GM13976 (cell line): ENCODE data around the gene RIC8A.

Source experiments
- DNase-seq: peaks from one replicate; pipeline ENCODE4 v3.0.0; 2012; ENCODE audit warnings: low spot score
- in situ Hi-C: fragments of 300-500 bp; cut with MboI; formaldehyde crosslinking; loops from one replicate; pipeline ENCODE4 v1.12.0; 2022; ENCODE audit warnings: low sequenced_read_pairs, mixed read lengths, inconsistent platforms; ENCODE audit not compliant: unreplicated experiment
- TF ChIP-seq, protein P1 (sequence below): IDR thresholded peaks from 2 replicates; pipeline ENCODE4 v1.5.1; 2012; ENCODE audit warnings: borderline replicate concordance, mild to moderate bottlenecking; ENCODE audit not compliant: insufficient read depth; ENCODE audit errors: extremely low read depth, missing control alignments, control extremely low read depth

The RIC8A gene

DNA sequence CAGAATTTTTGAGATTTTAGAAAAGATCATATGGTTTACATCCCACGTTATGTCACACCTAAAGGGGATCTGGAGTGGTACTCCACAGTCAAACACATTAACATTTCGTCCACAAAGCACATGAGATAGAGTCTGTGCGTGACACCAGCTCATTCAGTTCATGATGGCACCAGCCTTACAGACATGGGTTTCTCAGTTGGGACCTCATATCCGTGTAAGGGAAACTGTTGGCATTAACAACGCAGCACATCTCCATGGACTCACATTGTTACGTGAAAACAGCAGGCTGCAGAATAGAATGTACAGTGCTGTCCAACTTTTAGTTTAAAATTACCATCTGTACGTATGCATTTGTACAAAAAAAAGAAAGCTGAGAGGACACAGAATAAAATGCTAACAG is 14.0 kb downstream of the RIC8A start:
- TF ChIP-seq, protein P1, sequence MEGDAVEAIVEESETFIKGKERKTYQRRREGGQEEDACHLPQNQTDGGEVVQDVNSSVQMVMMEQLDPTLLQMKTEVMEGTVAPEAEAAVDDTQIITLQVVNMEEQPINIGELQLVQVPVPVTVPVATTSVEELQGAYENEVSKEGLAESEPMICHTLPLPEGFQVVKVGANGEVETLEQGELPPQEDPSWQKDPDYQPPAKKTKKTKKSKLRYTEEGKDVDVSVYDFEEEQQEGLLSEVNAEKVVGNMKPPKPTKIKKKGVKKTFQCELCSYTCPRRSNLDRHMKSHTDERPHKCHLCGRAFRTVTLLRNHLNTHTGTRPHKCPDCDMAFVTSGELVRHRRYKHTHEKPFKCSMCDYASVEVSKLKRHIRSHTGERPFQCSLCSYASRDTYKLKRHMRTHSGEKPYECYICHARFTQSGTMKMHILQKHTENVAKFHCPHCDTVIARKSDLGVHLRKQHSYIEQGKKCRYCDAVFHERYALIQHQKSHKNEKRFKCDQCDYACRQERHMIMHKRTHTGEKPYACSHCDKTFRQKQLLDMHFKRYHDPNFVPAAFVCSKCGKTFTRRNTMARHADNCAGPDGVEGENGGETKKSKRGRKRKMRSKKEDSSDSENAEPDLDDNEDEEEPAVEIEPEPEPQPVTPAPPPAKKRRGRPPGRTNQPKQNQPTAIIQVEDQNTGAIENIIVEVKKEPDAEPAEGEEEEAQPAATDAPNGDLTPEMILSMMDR: no peak
- DNase-seq: no peak
- in situ Hi-C loops: no loop called here

DNA sequence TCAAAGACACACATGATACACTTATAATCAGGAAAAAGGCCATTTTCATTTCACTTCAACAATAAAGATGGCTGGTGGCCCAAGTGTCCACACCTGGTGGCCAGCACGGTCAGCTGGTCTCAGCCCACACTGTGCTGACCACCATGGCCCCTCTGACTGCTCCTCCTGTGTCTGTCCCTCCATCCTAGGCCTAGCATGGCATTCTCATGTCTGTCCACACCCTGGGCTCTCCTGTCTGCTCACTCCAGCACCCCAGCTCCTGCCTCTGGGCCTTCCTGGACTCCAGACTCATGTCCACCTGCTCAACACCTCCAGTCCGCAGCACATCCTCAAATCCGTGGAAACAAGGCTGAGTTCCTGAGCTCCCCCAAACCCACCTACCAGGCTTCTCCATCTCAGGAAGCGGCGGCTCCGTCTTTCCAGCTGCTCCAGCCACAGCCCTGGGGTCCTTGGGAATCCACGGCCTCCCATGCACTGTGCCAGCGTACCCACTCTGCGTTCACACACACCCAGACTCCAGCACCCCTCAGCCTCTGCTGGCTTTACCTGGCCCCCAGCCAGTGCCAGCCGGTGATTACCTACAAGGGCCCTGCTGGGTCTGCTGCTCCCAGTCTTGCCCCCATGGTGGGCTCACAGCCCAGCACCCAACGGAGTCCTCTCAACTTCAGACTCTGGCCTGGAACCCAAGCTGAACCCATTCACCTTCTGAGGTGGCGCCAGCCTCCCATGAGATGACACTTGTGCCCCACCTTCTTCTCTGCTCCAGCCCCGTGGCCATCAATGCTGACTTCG is 14.7 kb downstream of the RIC8A start:
- in situ Hi-C loops: no loop called here
- TF ChIP-seq, protein P1: no peak
- peak; percentile 7 for DNase-seq

DNA sequence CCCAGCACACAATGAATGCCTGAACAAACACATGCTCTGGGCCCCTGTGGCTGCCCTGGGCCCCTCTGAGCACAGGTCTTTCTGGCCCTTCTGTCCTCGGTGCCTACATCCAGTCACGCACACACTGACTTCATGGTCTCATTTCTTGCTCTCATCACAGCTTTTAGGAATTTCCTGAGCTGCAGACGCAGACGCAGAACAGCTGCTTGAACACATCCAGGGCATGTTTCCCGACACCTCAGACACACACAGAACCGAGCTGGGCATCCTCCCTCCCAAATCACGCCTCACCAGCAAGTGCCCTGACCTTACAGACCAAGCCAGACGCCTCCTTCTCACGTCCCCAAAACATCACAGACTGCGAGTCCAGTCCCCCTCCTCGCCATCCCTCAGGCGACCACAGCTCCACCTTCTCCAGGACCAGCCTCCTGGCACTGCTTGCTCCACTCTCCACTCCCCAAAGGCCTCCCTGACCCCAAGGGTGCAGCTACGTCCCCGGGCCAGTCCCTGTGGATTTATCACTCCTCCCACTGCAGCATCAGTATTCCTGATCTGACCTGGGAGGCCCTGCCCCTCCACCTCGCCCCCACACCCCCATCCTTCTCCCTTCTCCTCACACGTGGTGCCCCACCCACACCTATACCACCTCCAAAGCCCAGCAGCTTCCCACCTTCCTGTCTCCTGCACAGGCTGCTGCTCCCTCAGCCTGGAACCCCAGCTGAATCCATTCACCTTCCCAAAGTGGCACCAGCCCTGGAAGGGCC is 15.7 kb downstream of the RIC8A start:
- in situ Hi-C loops: no loop called here
- DNase-seq: peak; percentile 9
- TF ChIP-seq, protein P1: no peak

DNA sequence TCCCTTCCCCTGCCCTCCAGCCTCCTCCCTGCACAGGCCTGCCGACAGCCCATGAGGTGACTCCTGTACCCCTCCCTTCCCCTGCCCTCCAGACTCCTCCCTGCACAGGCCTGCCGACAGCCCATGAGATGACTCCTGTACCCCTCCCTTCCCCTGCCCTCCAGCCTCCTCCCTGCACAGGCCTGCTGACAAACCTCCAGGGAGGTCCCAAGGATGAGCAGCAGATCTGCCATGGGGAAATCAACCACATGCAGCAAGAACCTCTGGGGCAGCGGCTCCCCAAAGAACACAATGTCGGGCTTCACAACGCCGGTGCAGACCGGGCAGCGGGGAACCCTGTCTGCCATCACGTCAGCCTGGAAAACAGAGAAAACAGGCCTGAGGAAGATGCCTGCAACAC is 16.4 kb downstream of the RIC8A start:
- in situ Hi-C loops: no loop called here

DNA sequence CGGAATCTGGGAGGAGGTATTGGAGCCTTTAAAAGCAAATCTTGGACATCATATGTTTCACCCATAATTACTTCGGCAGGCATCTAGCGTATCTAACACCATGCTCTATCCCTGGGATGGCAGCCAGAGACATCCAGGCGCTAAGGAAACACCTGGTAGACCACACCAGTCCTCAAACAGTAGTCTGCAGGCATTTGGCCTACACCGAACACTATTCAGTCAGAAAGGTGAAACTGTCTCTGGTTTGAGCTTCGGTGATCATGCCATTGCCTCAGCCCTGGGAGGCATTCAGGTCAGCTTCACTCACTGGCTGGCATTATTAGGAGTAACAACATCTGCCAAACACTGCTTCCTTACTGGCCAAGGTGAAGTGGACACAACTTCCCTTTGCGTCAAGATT is 16.9 kb downstream of the RIC8A start:
- TF ChIP-seq, protein P1: no peak
- in situ Hi-C loops: no loop called here
- DNase-seq: no peak

More for the DNA sequence above, 16.4 kb downstream of the RIC8A start:
- DNase-seq: no peak
- TF ChIP-seq, protein P1: no peak

DNA sequence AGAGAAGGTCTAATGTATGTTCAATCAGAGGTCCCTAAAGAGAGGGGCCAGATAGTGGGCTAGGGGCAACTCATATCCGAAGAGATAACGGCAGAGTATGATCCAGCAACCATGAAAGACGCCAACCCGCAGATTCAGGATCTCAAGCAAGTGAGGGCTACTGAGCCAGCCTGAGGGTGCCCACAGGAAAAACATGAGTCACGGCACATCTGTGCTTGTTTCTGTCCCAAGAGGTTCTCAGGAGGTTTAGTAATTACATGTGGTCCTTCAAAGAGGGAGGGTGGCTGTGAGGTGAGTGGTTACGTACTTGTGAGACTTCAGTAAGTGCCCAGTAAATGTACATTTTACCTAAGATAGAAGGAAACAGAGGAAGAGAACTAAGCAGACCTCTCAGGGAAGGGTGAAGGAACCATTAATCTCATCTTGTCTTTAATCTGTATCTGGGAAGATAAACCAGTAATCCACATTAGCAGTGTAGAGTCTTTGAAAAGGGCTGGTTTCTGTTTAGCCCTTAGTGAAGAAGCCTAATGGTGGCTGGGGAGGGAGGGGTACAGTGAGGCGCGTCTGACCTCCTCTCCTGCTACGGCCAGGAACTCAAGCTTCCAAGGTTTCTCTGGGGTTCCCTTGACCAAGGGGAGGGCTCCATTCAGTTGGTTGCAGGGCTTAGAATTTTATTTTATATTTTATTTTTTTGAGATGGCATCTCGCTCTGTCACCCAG is 18.4 kb downstream of the RIC8A start:
- TF ChIP-seq, protein P1: no peak
- DNase-seq: peak; percentile 41
- in situ Hi-C loops: no loop called here
